ENCODE data around the gene CENPU. TPM values are rescaled to one million over a fixed set of nuclear protein-coding genes. Genes with fewer than 3 reads are reported as not detected.

Gene CENPU
- total RNA-seq, 1 donor from 2014 or later: 2.9 TPM

DNA sequence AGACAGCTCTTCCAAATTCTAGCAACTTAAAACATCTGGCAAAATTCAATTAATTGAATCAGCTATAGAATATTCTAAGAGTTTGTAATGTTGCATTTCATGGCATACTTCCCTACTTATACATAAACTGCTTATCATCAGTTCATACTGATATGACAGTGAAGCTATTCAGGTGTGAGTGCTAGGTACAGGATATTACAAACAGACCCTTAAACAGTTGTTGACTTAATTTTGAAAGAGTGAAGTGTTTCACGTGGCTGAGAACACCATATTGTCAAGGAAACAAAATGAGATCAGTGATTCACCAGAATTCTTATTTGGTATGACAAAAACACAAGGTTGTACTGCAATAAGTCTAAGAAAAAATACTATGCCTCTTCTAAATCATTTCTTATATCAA is 27.4 kb downstream of the CENPU start:
- DNase-seq (ENCODE audit: low read depth): no peak

GRCh38 chr4:184705692-184706091 is 28.2 kb downstream of the CENPU start:
- no peak for DNase-seq (ENCODE audit: low read depth)

DNA sequence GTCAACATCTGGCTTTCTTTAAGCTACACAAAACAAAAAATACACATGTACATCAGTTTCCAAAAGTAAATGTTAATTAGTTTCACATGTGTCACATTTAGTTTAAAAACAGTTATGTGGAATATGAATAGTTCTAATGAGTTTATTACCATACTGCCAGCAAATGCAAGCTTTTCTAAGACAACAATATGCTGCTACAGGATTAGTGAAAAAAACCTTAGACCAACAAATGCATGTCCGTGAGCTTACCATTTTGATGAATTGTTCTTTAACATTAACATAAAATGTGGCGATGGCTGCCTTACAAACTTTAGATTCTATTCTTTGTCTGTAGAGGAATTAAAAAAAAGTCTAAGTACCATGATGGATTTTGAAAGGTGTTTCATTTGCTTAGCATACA is 31.8 kb downstream of the CENPU start:
- DNase-seq (ENCODE audit: low read depth): no peak

DNA sequence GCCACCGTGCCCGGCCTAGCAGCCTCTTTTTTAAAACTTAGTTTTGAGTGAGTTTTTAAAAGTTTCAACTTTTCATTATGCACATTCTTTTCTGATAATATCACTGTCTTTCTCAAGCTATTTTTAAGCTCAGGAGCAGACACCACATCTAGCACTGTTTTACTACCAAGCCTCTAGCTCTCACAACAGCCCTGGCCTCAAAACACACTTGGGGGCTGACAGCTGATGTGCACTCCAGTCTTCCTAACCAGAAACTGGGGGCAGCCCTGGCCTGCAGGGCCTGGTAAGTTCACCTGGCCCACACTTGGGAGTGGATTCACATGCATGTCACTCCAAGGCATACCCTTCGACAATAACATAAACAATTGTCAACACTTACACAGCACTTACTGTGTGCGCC is 34.0 kb downstream of the CENPU start:
- DNase-seq (ENCODE audit: low read depth): no peak

- DNase-seq (ENCODE audit: low read depth): no peak
Measured at GRCh38 chr4:184697956-184698355, 35.9 kb downstream of the CENPU start.

DNA sequence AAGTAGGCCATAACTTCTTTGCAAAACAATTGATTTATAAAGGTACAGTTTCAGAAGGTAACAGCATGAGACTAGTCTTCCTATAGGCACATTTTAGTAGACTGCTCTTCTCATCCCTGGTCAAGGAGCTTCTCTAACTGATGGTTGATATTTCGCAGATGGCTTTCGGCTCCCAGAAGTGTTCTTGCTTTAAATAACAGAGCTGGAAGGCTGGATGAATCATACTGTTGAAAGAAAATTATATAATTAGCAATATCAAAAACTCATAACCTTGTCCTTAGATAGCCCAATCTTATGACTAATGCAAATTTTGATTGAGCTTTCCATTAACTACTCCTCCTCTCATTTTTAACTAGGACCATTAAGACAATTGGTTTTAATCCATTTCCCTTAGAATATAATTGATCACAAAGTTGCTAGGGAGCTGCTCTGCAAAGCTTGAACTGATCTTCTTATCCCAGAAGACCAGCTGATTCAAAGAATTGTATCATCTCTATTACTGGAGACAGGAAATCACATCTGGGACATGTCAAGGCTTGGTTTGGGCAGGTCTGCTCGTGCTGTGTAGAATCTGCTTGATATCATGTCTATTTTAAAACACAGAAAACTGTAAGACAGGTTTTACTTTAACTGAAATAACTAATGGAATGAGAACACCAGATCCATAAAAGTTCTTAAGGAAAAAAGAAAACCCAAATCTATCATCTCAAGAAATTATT is 38.6 kb downstream of the CENPU start:
- no peak for DNase-seq (ENCODE audit: low read depth)

DNA sequence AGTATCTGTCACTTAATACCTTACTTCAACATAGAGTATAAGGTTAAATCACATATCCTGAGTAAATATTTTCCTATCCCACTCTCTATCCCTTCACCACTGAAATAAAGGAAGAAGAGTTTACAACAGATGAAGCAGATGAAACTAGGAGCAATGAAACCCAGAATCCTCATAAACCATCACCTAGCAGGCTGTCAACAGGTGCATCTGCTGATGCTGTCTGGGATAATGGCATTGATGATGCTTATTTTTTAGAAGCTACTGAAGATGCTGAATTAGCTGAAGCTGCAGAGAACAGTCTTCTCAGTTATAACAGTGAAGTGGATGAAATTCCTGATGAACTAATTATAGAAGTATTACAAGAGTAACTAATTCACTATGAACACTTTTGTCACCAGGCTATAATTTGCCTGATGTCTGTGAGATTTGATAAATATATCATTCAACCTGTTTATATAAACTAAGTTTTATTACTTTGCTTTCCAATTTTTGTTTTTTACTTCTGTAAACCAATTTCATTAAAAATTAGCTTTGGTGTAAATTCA is 39.4 kb downstream of the CENPU start:
- no peak for DNase-seq (ENCODE audit: low read depth)

GRCh38 chr4:184693056-184693455 is 40.8 kb downstream of the CENPU start:
- DNase-seq (ENCODE audit: low read depth): no peak

DNA sequence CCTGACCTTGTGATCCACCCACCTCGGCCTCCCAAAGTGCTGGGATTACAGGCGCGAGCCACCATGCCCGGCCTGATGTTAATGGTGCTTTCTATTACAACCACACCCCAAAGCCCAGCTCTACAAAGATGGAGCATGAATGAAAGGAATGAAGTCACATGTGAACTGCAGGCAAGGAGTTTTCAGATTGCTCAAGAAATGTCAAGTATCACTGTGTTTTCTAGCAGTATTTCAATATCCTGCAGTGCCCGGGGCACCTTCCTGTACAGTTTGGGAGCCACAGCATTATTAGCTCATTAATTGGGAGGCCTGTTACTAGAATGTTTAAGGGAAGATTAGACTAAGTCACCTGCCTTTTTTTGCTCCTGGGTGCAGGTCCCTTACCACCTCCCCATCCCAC is 44.2 kb downstream of the CENPU start:
- peak; percentile 33 for DNase-seq (ENCODE audit: low read depth)

- peak; percentile 88 for DNase-seq (ENCODE audit: low read depth)
Measured at GRCh38 chr4:184688447-184688846, 45.4 kb downstream of the CENPU start.

- no peak for DNase-seq (ENCODE audit: low read depth)
Measured at GRCh38 chr4:184688005-184688404, 45.9 kb downstream of the CENPU start.

DNA sequence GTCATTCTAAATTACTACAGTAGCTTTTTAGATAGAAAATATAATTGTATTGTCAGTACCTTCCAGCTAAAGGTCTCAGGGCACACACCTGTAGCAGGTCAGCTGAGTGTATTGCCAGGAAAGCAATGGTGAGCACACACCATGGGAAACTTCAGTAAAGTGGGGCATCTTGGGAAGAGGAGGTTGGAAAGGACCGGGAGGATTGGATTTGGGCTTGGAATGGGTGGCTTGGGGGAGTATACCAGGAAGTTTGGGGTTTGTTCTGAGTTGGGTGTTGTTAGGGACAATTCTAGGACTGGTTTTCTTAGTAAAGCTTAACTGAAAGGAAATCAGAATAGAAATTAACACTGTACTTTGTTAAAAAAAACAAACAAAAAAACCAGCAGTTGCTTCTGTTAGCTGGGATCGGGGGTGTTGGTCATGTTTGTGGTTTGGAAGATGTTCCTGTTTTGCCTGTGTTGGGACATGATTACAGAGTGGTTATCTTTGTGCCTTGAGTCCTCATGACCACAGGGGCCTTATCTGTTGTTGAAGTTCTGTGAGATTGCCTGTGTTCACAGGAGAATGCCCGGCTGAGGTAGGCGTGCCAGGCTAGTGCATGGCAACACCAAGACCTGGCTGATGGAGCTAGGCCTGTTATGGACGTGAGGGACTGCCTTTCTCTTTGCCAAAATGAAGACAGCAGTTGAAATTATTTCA is 49.3 kb downstream of the CENPU start:
- DNase-seq (ENCODE audit: low read depth): no peak

GRCh38 chr4:184681916-184682315 is 52.0 kb downstream of the CENPU start:
- no peak for DNase-seq (ENCODE audit: low read depth)

DNA sequence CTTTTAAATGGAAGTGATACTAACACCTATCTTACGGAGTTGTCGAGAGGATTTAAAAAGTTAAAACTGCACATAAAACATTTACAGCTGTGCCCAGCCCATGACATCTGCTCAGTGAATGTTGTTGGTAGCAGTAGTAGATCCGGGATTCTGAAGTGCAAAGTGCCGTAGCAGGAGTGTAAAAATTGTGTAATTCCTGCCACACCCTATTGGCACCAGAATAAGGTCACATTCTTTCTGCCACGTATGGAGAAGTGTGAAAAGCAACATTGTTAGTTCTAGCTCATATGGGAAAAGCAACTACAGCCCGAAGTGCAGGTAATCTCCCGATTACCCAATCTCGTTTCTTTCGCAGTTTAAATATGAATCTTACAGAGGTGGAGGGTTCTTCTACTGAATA is 53.2 kb downstream of the CENPU start:
- no peak for DNase-seq (ENCODE audit: low read depth)

- DNase-seq (ENCODE audit: low read depth): no peak
Measured at GRCh38 chr4:184675821-184676492, 57.9 kb downstream of the CENPU start.

- DNase-seq (ENCODE audit: low read depth): no peak
Measured at GRCh38 chr4:184675018-184675417, 58.9 kb downstream of the CENPU start.

- DNase-seq (ENCODE audit: low read depth): no peak
Measured at GRCh38 chr4:184674011-184674410, 59.9 kb downstream of the CENPU start.

DNA sequence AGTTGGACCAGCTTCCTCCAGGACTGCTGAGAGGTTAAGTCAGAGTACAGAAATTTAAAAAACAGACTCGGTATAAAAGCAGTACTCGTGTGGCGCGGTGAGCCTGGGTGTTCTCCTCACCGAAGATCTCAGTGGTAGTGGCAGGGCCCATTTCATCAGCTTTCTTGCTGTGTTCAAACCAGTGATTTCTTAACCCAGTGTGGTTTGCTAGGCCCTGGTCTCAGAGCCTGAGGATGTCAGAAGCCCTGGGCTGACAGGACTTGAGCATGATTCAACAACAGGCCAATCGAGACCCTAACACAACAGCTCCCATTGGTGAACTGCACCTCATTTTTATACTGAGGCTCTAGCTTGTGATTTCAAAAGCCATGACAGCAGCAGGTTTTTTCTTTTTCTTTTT is 61.2 kb downstream of the CENPU start:
- DNase-seq (ENCODE audit: low read depth): no peak

DNA sequence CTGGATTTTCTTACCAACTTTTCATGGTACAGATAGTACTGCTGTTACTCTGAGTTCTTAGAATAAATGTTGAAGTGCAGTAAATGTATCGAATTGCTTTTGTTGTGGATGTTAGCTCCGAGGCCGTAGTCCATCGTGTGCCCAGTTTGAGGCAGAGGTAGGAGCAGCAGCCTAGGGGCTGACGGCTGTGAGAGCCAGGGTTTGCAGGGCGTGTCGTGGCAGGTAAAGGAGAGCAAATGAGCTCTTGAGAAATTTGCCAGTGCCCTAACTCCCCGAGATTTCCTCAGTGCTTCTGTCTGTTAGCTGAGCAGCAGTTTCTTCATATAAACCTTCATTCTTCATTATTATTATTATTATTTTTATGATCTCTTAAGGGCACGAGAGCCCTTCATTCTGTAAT is 62.8 kb downstream of the CENPU start:
- DNase-seq (ENCODE audit: low read depth): no peak

GRCh38 chr4:184669251-184669650 is 64.6 kb downstream of the CENPU start:
- no peak for DNase-seq (ENCODE audit: low read depth)

- DNase-seq (ENCODE audit: low read depth): no peak
Measured at GRCh38 chr4:184668511-184669114, 65.3 kb downstream of the CENPU start.

DNA sequence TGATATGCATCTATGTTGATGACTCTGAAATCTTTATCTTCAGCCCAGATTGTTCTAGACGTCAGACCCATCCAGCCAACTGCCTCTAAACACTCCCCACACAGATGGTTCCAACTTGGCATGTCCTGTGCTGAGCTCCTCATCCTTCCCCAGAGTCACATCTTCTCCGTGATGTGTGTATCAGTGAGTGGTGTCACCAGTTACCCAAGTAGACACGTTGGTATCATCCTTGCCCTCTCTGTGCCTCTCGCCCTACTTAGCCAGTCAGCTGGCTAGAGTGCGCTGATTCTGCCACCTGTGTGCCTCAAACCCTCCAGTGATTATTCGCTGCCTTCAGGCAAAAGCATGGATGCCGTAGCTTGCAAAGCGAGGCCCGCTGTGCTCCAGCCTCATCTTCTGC is 65.8 kb downstream of the CENPU start:
- no peak for DNase-seq (ENCODE audit: low read depth)

Measured in renal cortical epithelial cell (primary cell).